Activated T-cell treated with anti-CD3 and anti-CD28 coated beads, Interleukin-2, amount 50 U/mL, for 1 hour (primary cell): Measurements from ENCODE around the gene NT5DC3.

ENCODE experiments used
- DNase-seq: peaks from one replicate; pipeline ENCODE4 v3.0.0-alpha.2; 2020

NT5DC3 gene

GRCh38 chr12:103742349-103742932 lies 98.6 kb downstream of the NT5DC3 start:
- no peak for DNase-seq

- DNase-seq = no peak
Observed at GRCh38 chr12:103737881-103738280, 103.2 kb downstream of the NT5DC3 start.

- DNase-seq = no peak
Observed at GRCh38 chr12:103736572-103736971, 104.5 kb downstream of the NT5DC3 start.

- DNase-seq = no peak
Observed at GRCh38 chr12:103735291-103735690, 105.7 kb downstream of the NT5DC3 start.

- DNase-seq = no peak
Observed at GRCh38 chr12:103734863-103735262, 106.2 kb downstream of the NT5DC3 start.

DNA sequence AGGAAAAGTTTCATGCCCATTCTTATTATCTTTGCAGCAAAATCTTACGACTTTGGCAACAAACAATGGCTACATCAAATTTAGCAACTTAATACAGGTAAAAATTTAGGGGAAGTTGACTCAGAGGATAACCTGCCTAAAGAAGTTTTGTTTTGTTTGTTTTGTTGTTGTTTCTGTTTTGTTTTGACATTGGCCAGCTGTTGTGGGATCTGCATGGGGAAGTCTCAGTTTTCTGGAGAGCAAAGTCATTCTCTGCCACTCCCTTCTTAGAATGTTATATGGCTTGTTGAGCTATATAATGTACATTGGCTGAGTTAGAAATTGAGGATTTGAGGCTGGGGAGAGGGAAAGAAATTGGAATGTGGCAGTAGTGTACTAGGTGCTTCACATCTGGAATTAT lies 109.5 kb downstream of the NT5DC3 start:
- no peak for DNase-seq

- no peak for DNase-seq
Observed at GRCh38 chr12:103729499-103729898, 111.5 kb downstream of the NT5DC3 start.

GRCh38 chr12:103728323-103728722 lies 112.7 kb downstream of the NT5DC3 start:
- DNase-seq = no peak

GRCh38 chr12:103727638-103728037 lies 113.4 kb downstream of the NT5DC3 start:
- no peak for DNase-seq

GRCh38 chr12:103725398-103725797 lies 115.6 kb downstream of the NT5DC3 start:
- DNase-seq = no peak
